Sigmoid colon (tissue), 7 donors: ENCODE measurements around the gene NEMF. TPM values are rescaled to one million over a fixed set of nuclear protein-coding genes. Genes with fewer than 3 reads are reported as not detected.

Experiments used
- DNase-seq: peaks from one replicate; pipeline ENCODE4 v3.0.0-alpha.2; 2019
- H3K27ac ChIP-seq, 4 donors: fragments of 200-600 bp; sonication (generic); one replicate each; pipeline ENCODE4 v1.5.1; 2016 to 2019; ENCODE audit warnings: mild to moderate bottlenecking in 1 of 4
- H3K27me3 ChIP-seq, 3 donors: fragments of 200-600 bp; sonication (generic); one replicate each; pipeline ENCODE4 v1.5.1; 2019; ENCODE audit warnings: mild to moderate bottlenecking in 1 of 3
- H3K36me3 ChIP-seq, 4 donors: fragments of 200-600 bp; sonication (generic); one replicate each; pipeline ENCODE4 v1.5.1; 2016 to 2019
- H3K4me1 ChIP-seq, 4 donors: fragments of 200-600 bp; sonication (generic); one replicate each; pipeline ENCODE4 v1.5.1; 2017 to 2019
- H3K4me3 ChIP-seq, 4 donors: fragments of 200-600 bp; sonication (generic); one replicate each; pipeline ENCODE4 v1.5.1; 2017 to 2019; ENCODE audit warnings: mild to moderate bottlenecking in 2 of 4, moderate library complexity in 1 of 4
- H3K9me3 ChIP-seq, 4 donors: fragments of 200-600 bp in 3 of 4; sonication (generic) in 3 of 4; one replicate each; pipeline versions ENCODE4 v1.5.1 to v1.6.1; 2013 to 2019
- CTCF ChIP-seq, 4 experiments: fragments of 450-650 bp in 3 of 4; fragments of 200-600 bp in 1 of 4; IDR thresholded peaks; one replicate each; pipeline ENCODE4 v1.5.1; 2016 to 2019; ENCODE audit warnings: antibody characterized with exemption in 4 of 4, mild to moderate bottlenecking in 3 of 4, moderate library complexity in 2 of 4
- EP300 ChIP-seq, 4 donors: sonication (generic); formaldehyde crosslinking; IDR thresholded peaks; one replicate each; pipeline ENCODE4 v1.6.1; 2017; ENCODE audit warnings: antibody characterized with exemption in 4 of 4
- POLR2A ChIP-seq, 2 donors: fragments of 450-650 bp; IDR thresholded peaks; one replicate each; pipeline ENCODE4 v1.6.1; 2016; ENCODE audit warnings: antibody characterized with exemption in 2 of 2, mild to moderate bottlenecking in 2 of 2, moderate library complexity in 2 of 2
- POLR2AphosphoS5 ChIP-seq, 4 donors: sonication (generic); formaldehyde crosslinking; IDR thresholded peaks; one replicate each; pipeline ENCODE4 v1.6.1; 2017; ENCODE audit warnings: antibody characterized with exemption in 4 of 4
- WGBS, 2 donors: extraction: QIAGEN DNeasy Blood & Tissue Kit; methylation state at CpG; one replicate each; pipeline ENCODE4 v1.1.7; 2013; 5-methylcytosine and 5-hydroxymethylcytosine counted together
- intact Hi-C: fragments of 100-400 bp; cut with DNase I; formaldehyde crosslinking; loops from one replicate; pipeline ENCODE4 v1.15.1; 2023
- polyA plus RNA-seq, 3 donors: library from polyadenylated mRNA; stranded (reverse); fragments of 200-250 nt; gene quantifications; one replicate each; pipeline ENCODE4 v1.2.3, GENCODE V29; 2013
- total RNA-seq, 4 donors: library from RNA; depleted of rRNA; stranded (reverse); fragments of >200 nt; gene quantifications; one replicate each; pipeline ENCODE4 v1.1.0, GENCODE V29; 2016
- donor health status: healthy with polysubstance abuse.
- donor health status: Bipolar disorder and iron deficiency.
- donor health status: healthy.

Gene NEMF
- total and polyA plus RNA-seq, 7 donors: 18.0 to 121 (median 73.7) TPM

DNA sequence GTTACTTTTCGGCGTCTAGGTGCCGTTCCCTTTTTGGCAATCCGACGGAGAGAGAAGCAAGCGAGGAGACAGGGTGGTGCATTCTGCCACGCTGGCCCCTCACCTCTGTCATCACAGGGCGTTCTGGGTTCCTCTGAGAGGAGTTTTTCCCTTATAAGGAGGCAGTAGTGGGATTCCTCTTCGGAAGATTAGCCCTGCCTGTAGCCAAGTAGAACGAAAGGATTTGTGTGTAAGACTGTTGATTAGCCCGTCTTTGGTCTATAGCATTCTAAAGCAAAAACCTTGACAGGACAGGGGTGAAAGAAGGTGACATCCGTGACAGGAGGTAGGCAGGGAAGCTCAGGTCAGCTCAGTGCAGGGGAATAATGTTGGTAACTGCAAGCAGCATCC is 9.1 kb upstream of the NEMF start:
- peak overlapping the region; percentile 51 to 77 (median 60) for H3K4me3 ChIP-seq
- H3K9me3 ChIP-seq: no peaks in the 10 kb centered on the region
- intact Hi-C loops: loop anchor here (10.0 kb wide), 1 partner anchor 453 kb away; the partner anchor contains the start of genes DMAC2L and L2HGDH
- H3K27me3 ChIP-seq: no peaks in the 10 kb centered on the region
- TF ChIP-seq EP300 (IDR thresholded peaks at IDR 0.05) (no peak), CTCF (IDR thresholded peaks at IDR 0.05) (no peak), POLR2A (IDR thresholded peaks at IDR 0.05) (peak in 1 of 2 donors; percentile 54), POLR2AphosphoS5 (IDR thresholded peaks at IDR 0.05) (peak; percentile 64 to 80 (median 74))
- peak overlapping the region; percentile 96 to 98 (median 98) for H3K27ac ChIP-seq
- 0% methylated on average over 12 of the region's 12 CpGs for WGBS, 2 donors
- peak; percentile 91 for DNase-seq
- peaks cover 3 to 33% (median 16%) of the 10 kb centered on the region in 4 donors for H3K4me1 ChIP-seq
- H3K36me3 ChIP-seq: no peaks in the 10 kb centered on the region

DNA sequence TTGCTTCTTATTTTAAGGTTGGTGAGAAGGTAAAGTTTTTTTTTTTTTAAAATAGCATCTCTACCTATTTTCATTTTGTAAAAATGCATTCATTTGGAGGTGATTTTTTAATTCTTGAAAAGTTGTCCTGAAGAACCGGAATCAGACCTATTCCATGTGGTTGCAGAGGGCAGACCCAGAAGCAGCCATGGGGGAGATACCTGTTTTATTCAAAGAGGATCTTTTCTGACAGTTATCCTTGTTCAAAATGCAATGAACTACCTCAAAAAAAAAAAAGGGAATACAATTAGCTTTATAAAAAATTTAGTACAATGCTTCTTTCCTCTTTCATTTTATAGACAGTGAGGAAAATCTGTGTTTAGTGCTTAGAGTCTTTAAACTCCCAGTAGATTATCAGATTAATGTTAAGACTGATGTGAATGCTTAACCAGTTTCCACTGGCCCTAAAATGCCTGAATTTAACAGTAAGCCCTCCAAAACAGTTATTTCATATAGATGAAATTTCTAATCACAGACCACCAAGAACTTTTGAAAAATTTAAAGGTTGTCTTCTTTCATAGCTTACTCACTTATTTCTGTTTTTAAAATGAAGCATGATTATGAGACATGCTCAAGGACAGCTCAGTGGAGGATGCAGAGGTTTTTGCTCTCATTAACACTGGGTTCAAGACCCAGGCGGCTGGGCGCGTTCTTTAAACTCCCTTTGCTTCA is 8.6 kb upstream of the NEMF start:
- 22% methylated on average over 4 of the region's 4 CpGs for WGBS, 2 donors
- no peaks in the 10 kb centered on the region for H3K27me3 ChIP-seq
- no peaks in the 10 kb centered on the region for H3K36me3 ChIP-seq
- H3K27ac ChIP-seq: peak overlapping the region; percentile 96 to 98 (median 98)
- peaks cover 3 to 33% (median 16%) of the 10 kb centered on the region in 4 donors for H3K4me1 ChIP-seq
- peak in 1 of 2 donors; percentile 45 for TF ChIP-seq POLR2A (IDR thresholded peaks at IDR 0.05)
- TF ChIP-seq POLR2AphosphoS5 (IDR thresholded peaks at IDR 0.05): no peak
- TF ChIP-seq EP300 (IDR thresholded peaks at IDR 0.05): no peak
- no peaks in the 10 kb centered on the region for H3K9me3 ChIP-seq
- DNase-seq: no peak
- intact Hi-C loops: loop anchor here (10.0 kb wide), 1 partner anchor 454 kb away; the partner anchor contains the start of genes DMAC2L and L2HGDH
- H3K4me3 ChIP-seq: peak overlapping the region; percentile 51 to 77 (median 60)

GRCh38 chr14:49858383-49858782 is 5.8 kb upstream of the NEMF start:
- Histone ChIP-seq H3K27me3 (no peaks in the 10 kb centered on the region), H3K4me1 (peaks cover 3 to 20% (median 7%) of the 10 kb centered on the region in 4 donors), H3K9me3 (no peaks in the 10 kb centered on the region), H3K27ac (no peak overlapping the region), H3K4me3 (no peak overlapping the region), H3K36me3 (no peaks in the 10 kb centered on the region)
- TF ChIP-seq POLR2A (IDR thresholded peaks at IDR 0.05): no peak
- no peak for TF ChIP-seq CTCF (IDR thresholded peaks at IDR 0.05)
- no peak for TF ChIP-seq POLR2AphosphoS5 (IDR thresholded peaks at IDR 0.05)
- TF ChIP-seq EP300 (IDR thresholded peaks at IDR 0.05): no peak
- intact Hi-C loops: loop anchor here (10.0 kb wide), 1 partner anchor 676 kb away; the partner anchor contains the start of gene MAP4K5
- 83 to 94% methylated on average over 3 of the region's 3 CpGs for WGBS, 2 donors
- DNase-seq: no peak

GRCh38 chr14:49857427-49858003 is 4.9 kb upstream of the NEMF start:
- H3K27ac ChIP-seq: no peak overlapping the region
- no peak for TF ChIP-seq EP300 (IDR thresholded peaks at IDR 0.05)
- no peak for TF ChIP-seq CTCF (IDR thresholded peaks at IDR 0.05)
- H3K4me1 ChIP-seq: peaks cover 3 to 23% (median 6%) of the 10 kb centered on the region in 4 donors
- H3K27me3 ChIP-seq: no peaks in the 10 kb centered on the region
- DNase-seq: no peak
- no peak overlapping the region for H3K4me3 ChIP-seq
- WGBS, 2 donors: 86 to 92% methylated on average over 6 of the region's 6 CpGs
- no peaks in the 10 kb centered on the region for H3K36me3 ChIP-seq
- intact Hi-C loops: loop anchor here (10.0 kb wide), 1 partner anchor 677 kb away; the partner anchor contains the start of gene MAP4K5
- no peaks in the 10 kb centered on the region for H3K9me3 ChIP-seq
